Osteoblast (primary cell): Measurements from ENCODE around the gene LMAN1L. TPM values are rescaled to one million over a fixed set of nuclear protein-coding genes. Genes with fewer than 3 reads are reported as not detected.

Source experiments
- DNase-seq: peaks from one replicate; pipeline ENCODE4 v3.0.0; 2011; ENCODE audit warnings: low spot score, mixed read lengths; ENCODE audit not compliant: insufficient read length; ENCODE audit errors: missing footprints
- H2AFZ ChIP-seq: 2 replicates; pipeline ENCODE4 v1.6.0; 2011; ENCODE audit warnings: mild to moderate bottlenecking, low read length
- H3K27ac ChIP-seq: 2 replicates; pipeline ENCODE4 v1.5.1; 2011; ENCODE audit warnings: mild to moderate bottlenecking, low read depth, low read length, moderate library complexity
- H3K27me3 ChIP-seq: 2 replicates; pipeline ENCODE4 v1.6.0; 2012; ENCODE audit warnings: mild to moderate bottlenecking, control low read depth, inconsistent platforms, low read length, moderate library complexity; ENCODE audit not compliant: insufficient read depth
- H3K36me3 ChIP-seq: 2 replicates; pipeline ENCODE4 v1.5.1; 2011; ENCODE audit warnings: mild to moderate bottlenecking, low read length, control low read depth, moderate library complexity; ENCODE audit not compliant: insufficient read depth
- H3K4me1 ChIP-seq: 2 replicates; pipeline ENCODE4 v1.5.1; 2011; ENCODE audit warnings: mild to moderate bottlenecking, low read length, control low read depth, moderate library complexity; ENCODE audit not compliant: insufficient read depth
- H3K4me2 ChIP-seq: 2 replicates; pipeline ENCODE4 v1.6.0; 2011; ENCODE audit warnings: mild to moderate bottlenecking, low read length; ENCODE audit not compliant: insufficient read depth
- H3K4me3 ChIP-seq: fragments of 200-600 bp; sonication (generic); 3 replicates; pipeline ENCODE4 v1.5.1; 2012; ENCODE audit warnings: mild to moderate bottlenecking, low read length, inconsistent platforms; ENCODE audit not compliant: insufficient read depth
- H3K79me2 ChIP-seq: 2 replicates; pipeline ENCODE4 v1.6.0; 2012; ENCODE audit warnings: mild to moderate bottlenecking, low read length, control low read depth, inconsistent platforms; ENCODE audit not compliant: insufficient read depth
- H3K9me3 ChIP-seq: 2 replicates; pipeline ENCODE4 v1.5.1; 2011; ENCODE audit warnings: low read depth, low read length, control low read depth
- H4K20me1 ChIP-seq: 2 replicates; pipeline ENCODE4 v1.6.0; 2012; ENCODE audit warnings: mild to moderate bottlenecking, low read length, control low read depth; ENCODE audit not compliant: insufficient read depth
- CTCF ChIP-seq: IDR thresholded peaks from 2 replicates; pipeline ENCODE4 v1.5.1; 2011; ENCODE audit warnings: mild to moderate bottlenecking, low read depth, low read length, moderate library complexity; ENCODE audit errors: extremely low read depth
- total RNA-seq: library from RNA; depleted of rRNA; stranded (reverse); fragments of >200 nt; gene quantifications from 2 replicates; pipeline ENCODE4 v1.2.3, GENCODE V29; 2012

LMAN1L gene
- total RNA-seq, 1 donor: not detected

GRCh38 chr15:74821091-74821789 lies 8.6 kb downstream of the LMAN1L start:
- no peak for DNase-seq
- Histone ChIP-seq H3K4me3 (no peak overlapping the region), H3K36me3 (no peaks in the 10 kb centered on the region), H3K4me2 (no peak overlapping the region), H4K20me1 (no peaks in the 10 kb centered on the region), H2AFZ (no peak overlapping the region), H3K4me1 (no peaks in the 10 kb centered on the region), H3K9me3 (no peaks in the 10 kb centered on the region), H3K79me2 (no peaks in the 10 kb centered on the region), H3K27ac (no peak overlapping the region), H3K27me3 (peaks cover 11% of the 10 kb centered on the region)
- no peak for TF ChIP-seq CTCF

- Histone ChIP-seq H3K36me3 (no peaks in the 10 kb centered on the region), H3K9me3 (no peaks in the 10 kb centered on the region), H3K27me3 (peaks cover 14% of the 10 kb centered on the region), H3K79me2 (no peaks in the 10 kb centered on the region), H3K4me2 (no peak overlapping the region), H3K4me3 (no peak overlapping the region), H2AFZ (no peak overlapping the region), H4K20me1 (no peaks in the 10 kb centered on the region), H3K27ac (no peak overlapping the region), H3K4me1 (no peaks in the 10 kb centered on the region)
- no peak for TF ChIP-seq CTCF
- no peak for DNase-seq
These were observed 9.1 kb downstream of the LMAN1L start for GRCh38 chr15:74821790-74822158.

- no peaks in the 10 kb centered on the region for H3K9me3 ChIP-seq
- H3K4me2 ChIP-seq: no peak overlapping the region
- no peaks in the 10 kb centered on the region for H3K4me1 ChIP-seq
- no peak overlapping the region for H3K27ac ChIP-seq
- no peaks in the 10 kb centered on the region for H3K36me3 ChIP-seq
- no peaks in the 10 kb centered on the region for H4K20me1 ChIP-seq
- TF ChIP-seq CTCF: no peak
- no peak overlapping the region for H2AFZ ChIP-seq
- H3K79me2 ChIP-seq: no peaks in the 10 kb centered on the region
- H3K4me3 ChIP-seq: no peak overlapping the region
- H3K27me3 ChIP-seq: peaks cover 18% of the 10 kb centered on the region
- DNase-seq: no peak
These were observed 9.6 kb downstream of the LMAN1L start for GRCh38 chr15:74822233-74822632.

GRCh38 chr15:74823324-74823723 lies 10.7 kb downstream of the LMAN1L start:
- H3K27ac ChIP-seq: no peak overlapping the region
- no peaks in the 10 kb centered on the region for H4K20me1 ChIP-seq
- H3K4me1 ChIP-seq: no peaks in the 10 kb centered on the region
- no peak overlapping the region for H2AFZ ChIP-seq
- no peak overlapping the region for H3K4me3 ChIP-seq
- no peaks in the 10 kb centered on the region for H3K79me2 ChIP-seq
- H3K27me3 ChIP-seq: peaks cover 29% of the 10 kb centered on the region
- no peak for TF ChIP-seq CTCF
- H3K36me3 ChIP-seq: no peaks in the 10 kb centered on the region
- DNase-seq: no peak
- no peaks in the 10 kb centered on the region for H3K9me3 ChIP-seq
- no peak overlapping the region for H3K4me2 ChIP-seq
